ENCODE measurements around the gene WDR20.

WDR20 gene

GRCh38 chr14:102252834-102253801 lies 113.4 kb downstream of the WDR20 start:
- no peaks in the 10 kb centered on the region for H3K9me3 ChIP-seq (ENCODE audit: insufficient read depth, low read depth, low read length)
- H3K9me2 ChIP-seq (replicated peaks; ENCODE audit: low read depth, low read length): no peaks in the 10 kb centered on the region
- no peaks in the 10 kb centered on the region for H3F3A ChIP-seq (ENCODE audit: low read depth)

GRCh38 chr14:102255401-102256190 lies 115.9 kb downstream of the WDR20 start:
- H3K9me2 ChIP-seq (replicated peaks; ENCODE audit: low read depth, low read length): no peaks in the 10 kb centered on the region
- H3K36me3 ChIP-seq (ENCODE audit: insufficient read depth, low read length): no peaks in the 10 kb centered on the region
- H3K4me1 ChIP-seq (ENCODE audit: insufficient read depth, low read length, poor library complexity, severe bottlenecking): no peaks in the 10 kb centered on the region
- no peak for TF ChIP-seq EZH2phosphoT487 (IDR thresholded peaks at IDR 0.05; ENCODE audit: borderline replicate concordance)
- H3K9me3 ChIP-seq (ENCODE audit: insufficient read depth, low read depth, low read length): no peaks in the 10 kb centered on the region
- no peak overlapping the region for H3K4me2 ChIP-seq (ENCODE audit: low read depth, low read length, poor library complexity, severe bottlenecking)
- H2AFZ ChIP-seq (ENCODE audit: low read length): no peak overlapping the region
- H3K9ac ChIP-seq (ENCODE audit: low read depth, low read length, poor library complexity, severe bottlenecking): no peak overlapping the region
- H3K4me3 ChIP-seq (ENCODE audit: low read length, poor library complexity, severe bottlenecking): no peak overlapping the region
- no peaks in the 10 kb centered on the region for H4K20me1 ChIP-seq (ENCODE audit: insufficient read depth, low read length, poor library complexity, severe bottlenecking)
- no peaks in the 10 kb centered on the region for H3K27me3 ChIP-seq (ENCODE audit: insufficient read depth, low read length, poor library complexity, severe bottlenecking)
- no peaks in the 10 kb centered on the region for H3F3A ChIP-seq (ENCODE audit: low read depth)
- no peaks in the 10 kb centered on the region for H3K79me2 ChIP-seq (ENCODE audit: insufficient read depth, low read length)

More at GRCh38 chr14:102252834-102253801, 113.4 kb downstream of the WDR20 start:
- Histone ChIP-seq H3K4me2 (ENCODE audit: low read depth, low read length, poor library complexity, severe bottlenecking) (no peak overlapping the region), H3K36me3 (ENCODE audit: insufficient read depth, low read length) (no peaks in the 10 kb centered on the region), H3K9ac (ENCODE audit: low read depth, low read length, poor library complexity, severe bottlenecking) (no peak overlapping the region), H3K79me2 (ENCODE audit: insufficient read depth, low read length) (no peaks in the 10 kb centered on the region), H3K27me3 (ENCODE audit: insufficient read depth, low read length, poor library complexity, severe bottlenecking) (no peaks in the 10 kb centered on the region), H3K4me1 (ENCODE audit: insufficient read depth, low read length, poor library complexity, severe bottlenecking) (no peaks in the 10 kb centered on the region), H4K20me1 (ENCODE audit: insufficient read depth, low read length, poor library complexity, severe bottlenecking) (no peaks in the 10 kb centered on the region), H2AFZ (ENCODE audit: low read length) (no peak overlapping the region), H3K4me3 (ENCODE audit: low read length, poor library complexity, severe bottlenecking) (no peak overlapping the region)
- TF ChIP-seq EZH2phosphoT487 (IDR thresholded peaks at IDR 0.05; ENCODE audit: borderline replicate concordance) (no peak), CTCF (conservative IDR thresholded peaks at IDR 0.05; ENCODE audit: low read length) (no peak)

GRCh38 chr14:102256716-102257115 lies 117.0 kb downstream of the WDR20 start:
- H3K9ac ChIP-seq (ENCODE audit: low read depth, low read length, poor library complexity, severe bottlenecking): no peak overlapping the region

More at GRCh38 chr14:102256716-102257115, 117.0 kb downstream of the WDR20 start:
- no peak overlapping the region for H3K4me2 ChIP-seq (ENCODE audit: low read depth, low read length, poor library complexity, severe bottlenecking)
- H3K27me3 ChIP-seq (ENCODE audit: insufficient read depth, low read length, poor library complexity, severe bottlenecking): no peaks in the 10 kb centered on the region
- no peaks in the 10 kb centered on the region for H3K79me2 ChIP-seq (ENCODE audit: insufficient read depth, low read length)
- no peaks in the 10 kb centered on the region for H3K36me3 ChIP-seq (ENCODE audit: insufficient read depth, low read length)
- no peak overlapping the region for H2AFZ ChIP-seq (ENCODE audit: low read length)
- no peaks in the 10 kb centered on the region for H3K9me3 ChIP-seq (ENCODE audit: insufficient read depth, low read depth, low read length)
- H3K4me3 ChIP-seq (ENCODE audit: low read length, poor library complexity, severe bottlenecking): no peak overlapping the region
- H3K4me1 ChIP-seq (ENCODE audit: insufficient read depth, low read length, poor library complexity, severe bottlenecking): no peaks in the 10 kb centered on the region
- TF ChIP-seq CTCF (conservative IDR thresholded peaks at IDR 0.05; ENCODE audit: low read length): no peak
- no peaks in the 10 kb centered on the region for H3K9me2 ChIP-seq (replicated peaks; ENCODE audit: low read depth, low read length)
- no peaks in the 10 kb centered on the region for H4K20me1 ChIP-seq (ENCODE audit: insufficient read depth, low read length, poor library complexity, severe bottlenecking)
- no peaks in the 10 kb centered on the region for H3F3A ChIP-seq (ENCODE audit: low read depth)

All from Loucy (cell line).